ENCODE results near the gene SPAG5.
A peak's percentile ranks its signal among the peaks of the same experiment; 100 is the strongest.

SPAG5 gene

GRCh38 chr17:28598799-28599310, at the start of gene SPAG5:
Gene SPAG5, minus strand, starts transcription at chr17:28599025. Its CDS starts 79 bp downstream, at chr17:28598946.
- H3K4me3 ChIP-seq (ENCODE audit: low read depth, low read length) = peak within 1 kb of the TSS; percentile 71

- no peak overlapping the region for H3K4me3 ChIP-seq (ENCODE audit: low read depth, low read length)
These were observed 47.4 kb upstream of the SPAG5 start for GRCh38 chr17:28646039-28646754.

- H3K4me3 ChIP-seq (ENCODE audit: low read depth, low read length) = peak overlapping the region; percentile 65
These were observed 46.7 kb upstream of the SPAG5 start for GRCh38 chr17:28645576-28645939.

GRCh38 chr17:28644787-28645575, 46.2 kb upstream of the SPAG5 start, which contains the start of gene BLTP2:
Gene BLTP2, minus strand, starts transcription at chr17:28645158. Its CDS starts 102 bp downstream, at chr17:28645056.
- H3K4me3 ChIP-seq (ENCODE audit: low read depth, low read length) = peak within 1 kb of the TSS; percentile 97

GRCh38 chr17:28643983-28644786, 45.4 kb upstream of the SPAG5 start:
- H3K4me3 ChIP-seq (ENCODE audit: low read depth, low read length) = peak overlapping the region; percentile 97

GRCh38 chr17:28641579-28641978, 42.8 kb upstream of the SPAG5 start:
- no peak overlapping the region for H3K4me3 ChIP-seq (ENCODE audit: low read depth, low read length)

GRCh38 chr17:28635506-28635905, 36.7 kb upstream of the SPAG5 start:
- no peak overlapping the region for H3K4me3 ChIP-seq (ENCODE audit: low read depth, low read length)

GRCh38 chr17:28634206-28634865, 35.5 kb upstream of the SPAG5 start:
- H3K4me3 ChIP-seq (ENCODE audit: low read depth, low read length) = no peak overlapping the region

GRCh38 chr17:28626818-28627217, 28.0 kb upstream of the SPAG5 start:
- H3K4me3 ChIP-seq (ENCODE audit: low read depth, low read length) = no peak overlapping the region

GRCh38 chr17:28624148-28624547, 25.3 kb upstream of the SPAG5 start:
- no peak overlapping the region for H3K4me3 ChIP-seq (ENCODE audit: low read depth, low read length)

GRCh38 chr17:28623696-28624095, 24.9 kb upstream of the SPAG5 start:
- no peak overlapping the region for H3K4me3 ChIP-seq (ENCODE audit: low read depth, low read length)

- no peak overlapping the region for H3K4me3 ChIP-seq (ENCODE audit: low read depth, low read length)
These were observed 23.4 kb upstream of the SPAG5 start for GRCh38 chr17:28622186-28622585.

- H3K4me3 ChIP-seq (ENCODE audit: low read depth, low read length) = no peak overlapping the region
These were observed 21.2 kb upstream of the SPAG5 start for GRCh38 chr17:28620010-28620409.

- no peak overlapping the region for H3K4me3 ChIP-seq (ENCODE audit: low read depth, low read length)
These were observed 19.6 kb upstream of the SPAG5 start for GRCh38 chr17:28618464-28618863.

- no peak overlapping the region for H3K4me3 ChIP-seq (ENCODE audit: low read depth, low read length)
These were observed 17.5 kb upstream of the SPAG5 start for GRCh38 chr17:28616281-28616680.

- no peak overlapping the region for H3K4me3 ChIP-seq (ENCODE audit: low read depth, low read length)
These were observed 16.6 kb upstream of the SPAG5 start for GRCh38 chr17:28615260-28615940.

- H3K4me3 ChIP-seq (ENCODE audit: low read depth, low read length) = no peak within 1 kb of the TSS
These were observed 15.1 kb upstream of the SPAG5 start, which contains the start of gene RSKR for GRCh38 chr17:28613931-28614381. Gene RSKR, minus strand, starts transcription at chr17:28614185. Its CDS starts 24 bp downstream, at chr17:28614161.

GRCh38 chr17:28612936-28613872, 14.4 kb upstream of the SPAG5 start:
- no peak overlapping the region for H3K4me3 ChIP-seq (ENCODE audit: low read depth, low read length)

- H3K4me3 ChIP-seq (ENCODE audit: low read depth, low read length) = no peak overlapping the region
These were observed 13.7 kb upstream of the SPAG5 start for GRCh38 chr17:28612531-28612930.

Data from iPS-11a (cell line).